GM19099 (cell line): Measurements from ENCODE around the gene FOLH1.

Source experiments
- POLR2A ChIP-seq: IDR thresholded peaks from 3 replicates; pipeline ENCODE4 v1.6.1; 2011; ENCODE audit warnings: low read depth; ENCODE audit not compliant: insufficient read length; ENCODE audit errors: extremely low read depth

Gene FOLH1

GRCh38 chr11:49208006-49208721, at the start of gene FOLH1:
FOLH1 (minus strand) TSS chr11:49208602; CDS start chr11:49208409, 193 bp downstream.
- TF ChIP-seq POLR2A = no peak

GRCh38 chr11:49221112-49221511, 12.7 kb upstream of the FOLH1 start:
- no peak for TF ChIP-seq POLR2A

- no peak for TF ChIP-seq POLR2A
Observed at GRCh38 chr11:49213026-49213560, 4.7 kb upstream of the FOLH1 start.

- TF ChIP-seq POLR2A = no peak
Observed at GRCh38 chr11:49202287-49202976, 6.0 kb downstream of the FOLH1 start.

- TF ChIP-seq POLR2A = no peak
Observed at GRCh38 chr11:49151211-49151610, 57.2 kb downstream of the FOLH1 start.
